8988T (cell line): ENCODE results near the gene ANAPC1.
"Not testable (repeated sequence)": the region's sequence is repeated elsewhere in the genome, so short reads cannot be mapped to it uniquely, and the experiment has no call there.

ENCODE experiments used
- DNase-seq: peaks from one replicate; pipeline ENCODE4 v3.0.0; 2011

Gene ANAPC1

GRCh38 chr2:111784081-111784480 lies 99.9 kb downstream of the ANAPC1 start:
- not testable (repeated sequence) for DNase-seq

- DNase-seq: not testable (repeated sequence)
These were observed 101.8 kb downstream of the ANAPC1 start for GRCh38 chr2:111782195-111782594.

GRCh38 chr2:111781443-111782094 lies 102.4 kb downstream of the ANAPC1 start:
- not testable (repeated sequence) for DNase-seq

GRCh38 chr2:111777155-111777554 lies 106.8 kb downstream of the ANAPC1 start:
- DNase-seq: not testable (repeated sequence)

GRCh38 chr2:111776296-111776695 lies 107.7 kb downstream of the ANAPC1 start:
- not testable (repeated sequence) for DNase-seq

- DNase-seq: not testable (repeated sequence)
These were observed 111.8 kb downstream of the ANAPC1 start for GRCh38 chr2:111772180-111772579.

- not testable (repeated sequence) for DNase-seq
These were observed 112.9 kb downstream of the ANAPC1 start for GRCh38 chr2:111770916-111771658.

- DNase-seq: not testable (repeated sequence)
These were observed 115.5 kb downstream of the ANAPC1 start for GRCh38 chr2:111768266-111769190.

- not testable (repeated sequence) for DNase-seq
These were observed 116.9 kb downstream of the ANAPC1 start for GRCh38 chr2:111767087-111767486.

GRCh38 chr2:111766295-111766694 lies 117.7 kb downstream of the ANAPC1 start:
- not testable (repeated sequence) for DNase-seq

- not testable (repeated sequence) for DNase-seq
These were observed 119.8 kb downstream of the ANAPC1 start for GRCh38 chr2:111764151-111764550.

GRCh38 chr2:111760697-111761284 lies 123.2 kb downstream of the ANAPC1 start:
- DNase-seq: not testable (repeated sequence)

GRCh38 chr2:111752533-111752932 lies 131.5 kb downstream of the ANAPC1 start:
- not testable (repeated sequence) for DNase-seq

- not testable (repeated sequence) for DNase-seq
These were observed 133.4 kb downstream of the ANAPC1 start for GRCh38 chr2:111750641-111751040.

- DNase-seq: not testable (repeated sequence)
These were observed 135.6 kb downstream of the ANAPC1 start for GRCh38 chr2:111748429-111748828.

GRCh38 chr2:111747410-111748115 lies 136.4 kb downstream of the ANAPC1 start:
- not testable (repeated sequence) for DNase-seq

- DNase-seq: not testable (repeated sequence)
These were observed 139.2 kb downstream of the ANAPC1 start for GRCh38 chr2:111744751-111745150.

GRCh38 chr2:111741517-111741916 lies 142.5 kb downstream of the ANAPC1 start:
- not testable (repeated sequence) for DNase-seq

- DNase-seq: not testable (repeated sequence)
These were observed 147.9 kb downstream of the ANAPC1 start for GRCh38 chr2:111735838-111736721.

GRCh38 chr2:111735420-111735819 lies 148.6 kb downstream of the ANAPC1 start:
- DNase-seq: not testable (repeated sequence)
